HepG2 (cell line): ENCODE results near the gene SLBP. TPM values are rescaled to one million over a fixed set of nuclear protein-coding genes. Genes with fewer than 3 reads are reported as not detected.

Experiments
- EEA1 ChIP-seq: sonication (generic); formaldehyde crosslinking; IDR thresholded peaks from 2 replicates; pipeline ENCODE4 v1.5.1; 2020; ENCODE audit warnings: mild to moderate bottlenecking, missing genetic modification reagents, borderline replicate concordance
- GABPB1 ChIP-seq: IDR thresholded peaks from 2 replicates; pipeline ENCODE4 v1.6.1; 2016; ENCODE audit warnings: mild to moderate bottlenecking, missing genetic modification reagents, moderate library complexity, missing compliant biosample characterization
- KMT2B ChIP-seq: IDR thresholded peaks from 2 replicates; pipeline ENCODE4 v1.6.1; 2016; ENCODE audit warnings: missing genetic modification reagents, missing compliant biosample characterization
- MYNN ChIP-seq: sonication (generic); formaldehyde crosslinking; IDR thresholded peaks from 2 replicates; pipeline ENCODE4 v1.4.0; 2020; ENCODE audit warnings: mild to moderate bottlenecking, low read depth, missing genetic modification reagents
- NR3C1 ChIP-seq: sonication (generic); formaldehyde crosslinking; IDR thresholded peaks from 2 replicates; pipeline ENCODE4 v1.4.0; 2020; ENCODE audit warnings: missing genetic modification reagents
- SAP130 ChIP-seq: IDR thresholded peaks from 2 replicates; pipeline ENCODE4 v1.6.1; 2016; ENCODE audit warnings: low read depth
- STAG1 ChIP-seq: sonication (generic); formaldehyde crosslinking; IDR thresholded peaks from 2 replicates; pipeline ENCODE4 v1.4.0; 2020; ENCODE audit warnings: missing genetic modification reagents
- TBL1XR1 ChIP-seq: fragments of 150-350 bp; IDR thresholded peaks from 2 replicates; pipeline ENCODE4 v1.6.1; 2014; ENCODE audit warnings: borderline replicate concordance, low read length; ENCODE audit not compliant: partially characterized antibody
- TMF1 ChIP-seq: sonication (generic); formaldehyde crosslinking; IDR thresholded peaks from 2 replicates; pipeline ENCODE4 v1.8.1; 2022; ENCODE audit warnings: low read depth, missing genetic modification reagents
- ZFP36L2 ChIP-seq: sonication (generic); formaldehyde crosslinking; IDR thresholded peaks from 2 replicates; pipeline ENCODE4 v1.4.0; 2020; ENCODE audit warnings: missing genetic modification reagents
- ZKSCAN8 ChIP-seq: IDR thresholded peaks from 2 replicates; pipeline ENCODE4 v1.6.1; 2016; ENCODE audit warnings: borderline replicate concordance, missing genetic modification reagents, missing compliant biosample characterization
- ZNF251 ChIP-seq: sonication (generic); formaldehyde crosslinking; IDR thresholded peaks from 2 replicates; pipeline ENCODE4 v1.9.0; 2021; ENCODE audit warnings: mild to moderate bottlenecking, missing genetic modification reagents
- ZNF281 ChIP-seq: sonication (generic); formaldehyde crosslinking; IDR thresholded peaks from 2 replicates; pipeline ENCODE4 v1.4.0; 2020; ENCODE audit warnings: missing genetic modification reagents, borderline replicate concordance
- ZNF737 ChIP-seq: sonication (generic); formaldehyde crosslinking; IDR thresholded peaks from 2 replicates; pipeline ENCODE4 v1.5.0; 2020; ENCODE audit warnings: missing genetic modification reagents, mild to moderate bottlenecking, borderline replicate concordance
- polyA plus RNA-seq, 8 experiments: library from polyadenylated mRNA; depleted of rRNA in 3 of 8; stranded (reverse) in 7 of 8; unstranded in 1 of 8; fragments of >200 nt; fragmentation: Illumina TruSeq in 4 of 8; extraction: Trizol in 4 of 8; gene quantifications; 2 replicates each; pipeline versions ENCODE4 v1.2.1 to v1.2.3, GENCODE V29; 2011 to 2016; ENCODE audit warnings: low read depth in 4 of 8, missing spikeins in 1 of 8, mixed read lengths in 1 of 8; ENCODE audit not compliant: insufficient read depth in 1 of 8
- total RNA-seq, 5 experiments: library from RNA; depleted of rRNA; stranded (reverse); fragments of >200 nt; fragmentation: Illumina TruSeq; extraction: Trizol; gene quantifications; 2 replicates each; pipeline ENCODE4 v1.2.3, GENCODE V29; 2016; ENCODE audit warnings: low read depth in 1 of 5
- TF ChIP-seq, protein P1 (sequence below): sonication (generic); formaldehyde crosslinking; IDR thresholded peaks from 2 replicates; pipeline ENCODE4 v1.5.0; 2020; ENCODE audit warnings: missing genetic modification reagents
- TF ChIP-seq, protein P2 (sequence below): sonication (generic); formaldehyde crosslinking; conservative IDR thresholded peaks from 2 replicates; pipeline ENCODE4 v1.4.0; 2020; ENCODE audit warnings: missing genetic modification reagents
- TF ChIP-seq, protein P3 (sequence below): IDR thresholded peaks from 2 replicates; pipeline ENCODE4 v1.6.1; 2016; ENCODE audit warnings: missing compliant biosample characterization, missing genetic modification reagents, borderline replicate concordance
- TF ChIP-seq, protein P4 (sequence below): sonication (generic); IDR thresholded peaks from 2 replicates; pipeline ENCODE4 v1.6.1; 2016; ENCODE audit warnings: low read depth, borderline replicate concordance
- TF ChIP-seq, protein P5 (sequence below): sonication (generic); formaldehyde crosslinking; IDR thresholded peaks from 2 replicates; pipeline ENCODE4 v1.5.0; 2020; ENCODE audit warnings: missing genetic modification reagents
- TF ChIP-seq, protein P6 (sequence below): sonication (generic); formaldehyde crosslinking; IDR thresholded peaks from 2 replicates; pipeline ENCODE4 v1.5.1; 2020; ENCODE audit warnings: missing genetic modification reagents, mild to moderate bottlenecking, borderline replicate concordance

SLBP gene
- total and polyA plus RNA-seq, 2 of the 13 experiments (the other 11 are each of a cell fraction or from before 2014, with no cell fraction given): 43.9 to 104 TPM

DNA sequence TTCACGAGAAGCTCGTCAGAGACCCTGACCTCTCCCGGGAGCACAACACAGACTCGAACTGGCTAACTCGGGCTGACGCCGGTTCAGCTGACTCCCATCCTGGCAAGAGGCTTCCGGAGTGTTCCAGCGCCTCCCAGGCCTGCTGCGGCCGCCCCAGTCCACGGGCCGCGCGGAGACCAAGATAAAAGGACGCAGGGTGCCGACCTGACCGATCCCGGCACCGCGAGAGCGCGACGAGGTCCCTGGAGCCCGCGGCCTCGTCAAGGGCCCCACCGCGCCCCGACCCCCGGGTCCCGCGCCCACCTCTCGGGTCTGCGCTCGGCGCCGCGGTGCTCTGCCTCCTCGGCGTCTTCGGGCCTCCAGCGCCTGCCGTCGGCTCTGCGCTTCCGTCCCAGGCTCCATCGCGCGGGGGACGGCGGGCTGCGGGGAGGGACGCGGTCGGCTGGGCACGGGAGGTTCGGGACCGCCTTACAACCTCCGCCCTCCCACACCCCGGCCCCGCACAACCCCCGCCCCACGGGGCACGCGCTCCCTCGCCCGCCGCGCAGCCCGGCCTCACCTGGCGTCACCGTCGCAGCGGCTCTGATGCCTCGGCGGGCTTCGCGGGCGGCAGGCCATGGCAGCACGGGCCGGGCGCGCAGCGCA lies 426 bp downstream of the SLBP start (continued):
- TF ChIP-seq ZNF251 (CRISPR knock-in tag): no peak
- TF ChIP-seq TBL1XR1: no peak
- no peak for TF ChIP-seq STAG1 (CRISPR knock-in tag)
- TF ChIP-seq ZNF737: no peak
- TF ChIP-seq EEA1 (CRISPR knock-in tag): no peak
- TF ChIP-seq SAP130 (CRISPR knock-in tag): peak; percentile 72
- TF ChIP-seq, protein P1, sequence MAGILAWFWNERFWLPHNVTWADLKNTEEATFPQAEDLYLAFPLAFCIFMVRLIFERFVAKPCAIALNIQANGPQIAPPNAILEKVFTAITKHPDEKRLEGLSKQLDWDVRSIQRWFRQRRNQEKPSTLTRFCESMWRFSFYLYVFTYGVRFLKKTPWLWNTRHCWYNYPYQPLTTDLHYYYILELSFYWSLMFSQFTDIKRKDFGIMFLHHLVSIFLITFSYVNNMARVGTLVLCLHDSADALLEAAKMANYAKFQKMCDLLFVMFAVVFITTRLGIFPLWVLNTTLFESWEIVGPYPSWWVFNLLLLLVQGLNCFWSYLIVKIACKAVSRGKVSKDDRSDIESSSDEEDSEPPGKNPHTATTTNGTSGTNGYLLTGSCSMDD: no peak
- TF ChIP-seq MYNN: no peak
- no peak for TF ChIP-seq TMF1
- TF ChIP-seq ZNF281 (CRISPR knock-in tag): no peak
- TF ChIP-seq, protein P2, sequence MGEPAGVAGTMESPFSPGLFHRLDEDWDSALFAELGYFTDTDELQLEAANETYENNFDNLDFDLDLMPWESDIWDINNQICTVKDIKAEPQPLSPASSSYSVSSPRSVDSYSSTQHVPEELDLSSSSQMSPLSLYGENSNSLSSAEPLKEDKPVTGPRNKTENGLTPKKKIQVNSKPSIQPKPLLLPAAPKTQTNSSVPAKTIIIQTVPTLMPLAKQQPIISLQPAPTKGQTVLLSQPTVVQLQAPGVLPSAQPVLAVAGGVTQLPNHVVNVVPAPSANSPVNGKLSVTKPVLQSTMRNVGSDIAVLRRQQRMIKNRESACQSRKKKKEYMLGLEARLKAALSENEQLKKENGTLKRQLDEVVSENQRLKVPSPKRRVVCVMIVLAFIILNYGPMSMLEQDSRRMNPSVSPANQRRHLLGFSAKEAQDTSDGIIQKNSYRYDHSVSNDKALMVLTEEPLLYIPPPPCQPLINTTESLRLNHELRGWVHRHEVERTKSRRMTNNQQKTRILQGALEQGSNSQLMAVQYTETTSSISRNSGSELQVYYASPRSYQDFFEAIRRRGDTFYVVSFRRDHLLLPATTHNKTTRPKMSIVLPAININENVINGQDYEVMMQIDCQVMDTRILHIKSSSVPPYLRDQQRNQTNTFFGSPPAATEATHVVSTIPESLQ (CRISPR knock-in tag): no peak
- no peak for TF ChIP-seq ZFP36L2
- TF ChIP-seq, protein P3, sequence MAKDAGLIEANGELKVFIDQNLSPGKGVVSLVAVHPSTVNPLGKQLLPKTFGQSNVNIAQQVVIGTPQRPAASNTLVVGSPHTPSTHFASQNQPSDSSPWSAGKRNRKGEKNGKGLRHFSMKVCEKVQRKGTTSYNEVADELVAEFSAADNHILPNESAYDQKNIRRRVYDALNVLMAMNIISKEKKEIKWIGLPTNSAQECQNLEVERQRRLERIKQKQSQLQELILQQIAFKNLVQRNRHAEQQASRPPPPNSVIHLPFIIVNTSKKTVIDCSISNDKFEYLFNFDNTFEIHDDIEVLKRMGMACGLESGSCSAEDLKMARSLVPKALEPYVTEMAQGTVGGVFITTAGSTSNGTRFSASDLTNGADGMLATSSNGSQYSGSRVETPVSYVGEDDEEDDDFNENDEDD (CRISPR knock-in tag): no peak
- TF ChIP-seq, protein P4, sequence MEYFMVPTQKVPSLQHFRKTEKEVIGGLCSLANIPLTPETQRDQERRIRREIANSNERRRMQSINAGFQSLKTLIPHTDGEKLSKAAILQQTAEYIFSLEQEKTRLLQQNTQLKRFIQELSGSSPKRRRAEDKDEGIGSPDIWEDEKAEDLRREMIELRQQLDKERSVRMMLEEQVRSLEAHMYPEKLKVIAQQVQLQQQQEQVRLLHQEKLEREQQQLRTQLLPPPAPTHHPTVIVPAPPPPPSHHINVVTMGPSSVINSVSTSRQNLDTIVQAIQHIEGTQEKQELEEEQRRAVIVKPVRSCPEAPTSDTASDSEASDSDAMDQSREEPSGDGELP: peak; percentile 65; the same call in 1 of the 2 replicates
- 0 out of 2 replicates have a peak, but pooled peaks have one; percentile 20 for TF ChIP-seq KMT2B (CRISPR knock-in tag)
- TF ChIP-seq, protein P5, sequence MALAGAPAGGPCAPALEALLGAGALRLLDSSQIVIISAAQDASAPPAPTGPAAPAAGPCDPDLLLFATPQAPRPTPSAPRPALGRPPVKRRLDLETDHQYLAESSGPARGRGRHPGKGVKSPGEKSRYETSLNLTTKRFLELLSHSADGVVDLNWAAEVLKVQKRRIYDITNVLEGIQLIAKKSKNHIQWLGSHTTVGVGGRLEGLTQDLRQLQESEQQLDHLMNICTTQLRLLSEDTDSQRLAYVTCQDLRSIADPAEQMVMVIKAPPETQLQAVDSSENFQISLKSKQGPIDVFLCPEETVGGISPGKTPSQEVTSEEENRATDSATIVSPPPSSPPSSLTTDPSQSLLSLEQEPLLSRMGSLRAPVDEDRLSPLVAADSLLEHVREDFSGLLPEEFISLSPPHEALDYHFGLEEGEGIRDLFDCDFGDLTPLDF (CRISPR knock-in tag): 0 out of 2 replicates have a peak, but pooled peaks have one; percentile 37
- peak; percentile 38; the same call in 1 of the 2 replicates for TF ChIP-seq GABPB1 (CRISPR knock-in tag)
- TF ChIP-seq ZKSCAN8: no peak
- TF ChIP-seq NR3C1 (CRISPR knock-in tag): no peak
- TF ChIP-seq, protein P6, sequence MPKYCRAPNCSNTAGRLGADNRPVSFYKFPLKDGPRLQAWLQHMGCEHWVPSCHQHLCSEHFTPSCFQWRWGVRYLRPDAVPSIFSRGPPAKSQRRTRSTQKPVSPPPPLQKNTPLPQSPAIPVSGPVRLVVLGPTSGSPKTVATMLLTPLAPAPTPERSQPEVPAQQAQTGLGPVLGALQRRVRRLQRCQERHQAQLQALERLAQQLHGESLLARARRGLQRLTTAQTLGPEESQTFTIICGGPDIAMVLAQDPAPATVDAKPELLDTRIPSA (CRISPR knock-in tag): peak; percentile 46; the same call in 1 of the 2 replicates
